Mesendoderm (in vitro differentiated cells): ENCODE measurements around the gene TMEM54.

ENCODE experiments used
- DNase-seq: peaks from one replicate; pipeline ENCODE4 v3.0.0; 2013
- H2AK5ac ChIP-seq: 2 replicates; pipeline ENCODE4 v1.6.1; 2013; ENCODE audit warnings: low read length, inconsistent platforms
- H2BK120ac ChIP-seq: 2 replicates; pipeline ENCODE4 v1.6.1; 2013; ENCODE audit warnings: low read depth, mild to moderate bottlenecking, low read length, moderate library complexity, mixed read lengths
- H2BK15ac ChIP-seq: replicated peaks from 2 replicates; pipeline ENCODE4 v1.6.1; 2013; ENCODE audit warnings: low read depth, mild to moderate bottlenecking, moderate library complexity
- H2BK5ac ChIP-seq: 2 replicates; pipeline ENCODE4 v1.6.1; 2013; ENCODE audit warnings: low read length, inconsistent platforms
- H3K18ac ChIP-seq: 2 replicates; pipeline ENCODE4 v1.6.1; 2013; ENCODE audit warnings: mild to moderate bottlenecking, low read length, mixed read lengths
- H3K23ac ChIP-seq: one replicate; pipeline ENCODE4 v1.6.1; 2013; ENCODE audit warnings: low read length
- H3K27ac ChIP-seq: 2 replicates; pipeline ENCODE4 v1.5.1; 2013; ENCODE audit warnings: low read depth, mild to moderate bottlenecking, inconsistent platforms, low read length, moderate library complexity
- H3K27me3 ChIP-seq: 2 replicates; pipeline ENCODE4 v1.6.1; 2013; ENCODE audit warnings: low read length, control low read depth, mild to moderate bottlenecking, inconsistent platforms; ENCODE audit not compliant: insufficient read depth, poor library complexity
- H3K36me3 ChIP-seq: 2 replicates; pipeline ENCODE4 v1.6.1; 2013; ENCODE audit warnings: low read length, inconsistent platforms; ENCODE audit not compliant: control insufficient read depth, insufficient read depth
- H3K4ac ChIP-seq: one replicate; pipeline ENCODE4 v1.6.1; 2013; ENCODE audit warnings: low read depth, mild to moderate bottlenecking, low read length, moderate library complexity
- H3K4me1 ChIP-seq: 2 replicates; pipeline ENCODE4 v1.6.1; 2013; ENCODE audit warnings: low read depth, low read length, inconsistent platforms; ENCODE audit not compliant: control insufficient read depth
- H3K4me2 ChIP-seq: 2 replicates; pipeline ENCODE4 v1.6.1; 2013; ENCODE audit warnings: low read length
- H3K4me3 ChIP-seq: 2 replicates; pipeline ENCODE4 v1.5.1; 2013; ENCODE audit warnings: mild to moderate bottlenecking, low read length
- H3K56ac ChIP-seq: one replicate; pipeline ENCODE4 v1.6.1; 2013; ENCODE audit warnings: low read length
- H3K79me1 ChIP-seq: 2 replicates; pipeline ENCODE4 v1.6.1; 2013; ENCODE audit warnings: low read length, inconsistent platforms
- H3K79me2 ChIP-seq: 2 replicates; pipeline ENCODE4 v1.6.1; 2013; ENCODE audit warnings: mild to moderate bottlenecking, low read length; ENCODE audit not compliant: control insufficient read depth, insufficient read depth
- H3K9ac ChIP-seq: 2 replicates; pipeline ENCODE4 v1.6.1; 2013; ENCODE audit warnings: low read length, inconsistent platforms
- H4K5ac ChIP-seq: one replicate; pipeline ENCODE4 v1.6.1; 2013; ENCODE audit warnings: low read length
- H4K8ac ChIP-seq: one replicate; pipeline ENCODE4 v1.6.1; 2013; ENCODE audit warnings: low read depth, mild to moderate bottlenecking, control low read depth, low read length, moderate library complexity
- WGBS: extraction: QIAGEN DNeasy Blood & Tissue Kit; methylation state at CpG from one replicate; pipeline ENCODE4 v1.1.7; 2013; ENCODE audit warnings: low lambda C conversion rate, missing lambda C conversion rate; ENCODE audit not compliant: insufficient coverage; ENCODE audit errors: extremely low coverage; 5-methylcytosine and 5-hydroxymethylcytosine counted together

TMEM54 gene

GRCh38 chr1:32895325-32896215, 5.6 kb downstream of the TMEM54 start:
- no peak overlapping the region for H4K5ac ChIP-seq
- no peak for DNase-seq
- WGBS: no CpG with 5 or more reads among the region's 26 CpGs
- no peak overlapping the region for H3K27ac ChIP-seq
- no peak overlapping the region for H3K4me2 ChIP-seq
- H3K56ac ChIP-seq: no peak overlapping the region
- no peak overlapping the region for H3K9ac ChIP-seq
- no peaks in the 10 kb centered on the region for H3K36me3 ChIP-seq
- H2BK15ac ChIP-seq: no peak overlapping the region
- H3K27me3 ChIP-seq: peaks cover 2% of the 10 kb centered on the region
- no peaks in the 10 kb centered on the region for H3K79me2 ChIP-seq
- H3K23ac ChIP-seq: no peak overlapping the region
- H2AK5ac ChIP-seq: no peak overlapping the region
- no peak overlapping the region for H3K4ac ChIP-seq
- no peak overlapping the region for H2BK5ac ChIP-seq
- no peaks in the 10 kb centered on the region for H3K79me1 ChIP-seq
- no peak overlapping the region for H3K18ac ChIP-seq
- H3K4me3 ChIP-seq: no peak overlapping the region
- no peaks in the 10 kb centered on the region for H3K4me1 ChIP-seq
- no peak overlapping the region for H2BK120ac ChIP-seq
- no peak overlapping the region for H4K8ac ChIP-seq

- H3K18ac ChIP-seq: no peak overlapping the region
- no peaks in the 10 kb centered on the region for H3K27me3 ChIP-seq
- H3K4me1 ChIP-seq: no peaks in the 10 kb centered on the region
- no peaks in the 10 kb centered on the region for H3K36me3 ChIP-seq
- H3K56ac ChIP-seq: no peak overlapping the region
- no peak for DNase-seq
- no peak overlapping the region for H2BK15ac ChIP-seq
- no peak overlapping the region for H2AK5ac ChIP-seq
- H3K9ac ChIP-seq: no peak overlapping the region
- no peaks in the 10 kb centered on the region for H3K79me1 ChIP-seq
- no peaks in the 10 kb centered on the region for H3K79me2 ChIP-seq
- H3K4ac ChIP-seq: no peak overlapping the region
- H4K8ac ChIP-seq: no peak overlapping the region
- H2BK5ac ChIP-seq: no peak overlapping the region
- no CpG with 5 or more reads among the region's 6 CpGs for WGBS
- no peak overlapping the region for H4K5ac ChIP-seq
- H3K4me2 ChIP-seq: no peak overlapping the region
- H3K27ac ChIP-seq: no peak overlapping the region
- no peak overlapping the region for H2BK120ac ChIP-seq
- H3K23ac ChIP-seq: no peak overlapping the region
- no peak overlapping the region for H3K4me3 ChIP-seq
Measured at GRCh38 chr1:32894681-32895080, 6.5 kb downstream of the TMEM54 start.

GRCh38 chr1:32894019-32894600, 7.1 kb downstream of the TMEM54 start:
- Histone ChIP-seq H3K27ac (no peak overlapping the region), H3K4me1 (no peaks in the 10 kb centered on the region), H4K5ac (no peak overlapping the region), H3K27me3 (no peaks in the 10 kb centered on the region), H3K36me3 (no peaks in the 10 kb centered on the region), H2BK120ac (no peak overlapping the region), H3K56ac (peak overlapping the region; percentile 80), H3K4me3 (no peak overlapping the region), H3K9ac (peak overlapping the region; percentile 59), H4K8ac (no peak overlapping the region), H2AK5ac (no peak overlapping the region), H3K4ac (no peak overlapping the region), H2BK15ac (no peak overlapping the region), H3K4me2 (peak overlapping the region; percentile 50), H3K23ac (no peak overlapping the region), H2BK5ac (no peak overlapping the region), H3K79me1 (no peaks in the 10 kb centered on the region), H3K79me2 (no peaks in the 10 kb centered on the region), H3K18ac (peak overlapping the region; percentile 18)
- DNase-seq: no peak
- no CpG with 5 or more reads among the region's 8 CpGs for WGBS

- H3K27me3 ChIP-seq: no peaks in the 10 kb centered on the region
- H3K23ac ChIP-seq: no peak overlapping the region
- no peaks in the 10 kb centered on the region for H3K79me2 ChIP-seq
- no peak overlapping the region for H2BK15ac ChIP-seq
- H3K18ac ChIP-seq: peak overlapping the region; percentile 18
- H3K79me1 ChIP-seq: no peaks in the 10 kb centered on the region
- H4K8ac ChIP-seq: no peak overlapping the region
- H2BK5ac ChIP-seq: no peak overlapping the region
- no peak overlapping the region for H2BK120ac ChIP-seq
- peak overlapping the region; percentile 80 for H3K56ac ChIP-seq
- H3K4me1 ChIP-seq: no peaks in the 10 kb centered on the region
- H3K4ac ChIP-seq: no peak overlapping the region
- DNase-seq: peak; percentile 75
- H3K4me2 ChIP-seq: peak overlapping the region; percentile 57
- WGBS: no CpG with 5 or more reads among the region's 58 CpGs
- H3K36me3 ChIP-seq: no peaks in the 10 kb centered on the region
- H3K4me3 ChIP-seq: peak overlapping the region; percentile 40
- H3K9ac ChIP-seq: peak overlapping the region; percentile 61
- H2AK5ac ChIP-seq: no peak overlapping the region
- H3K27ac ChIP-seq: no peak overlapping the region
- no peak overlapping the region for H4K5ac ChIP-seq
Measured at GRCh38 chr1:32893198-32894018, 7.8 kb downstream of the TMEM54 start.

GRCh38 chr1:32892368-32893197, 8.6 kb downstream of the TMEM54 start:
- no peak overlapping the region for H2BK5ac ChIP-seq
- H3K4me1 ChIP-seq: no peaks in the 10 kb centered on the region
- no peaks in the 10 kb centered on the region for H3K27me3 ChIP-seq
- H3K4ac ChIP-seq: no peak overlapping the region
- peak overlapping the region; percentile 40 for H3K4me3 ChIP-seq
- H3K79me2 ChIP-seq: no peaks in the 10 kb centered on the region
- H4K5ac ChIP-seq: no peak overlapping the region
- no peak overlapping the region for H3K18ac ChIP-seq
- H3K9ac ChIP-seq: peak overlapping the region; percentile 61
- peak; percentile 88 for DNase-seq
- no peaks in the 10 kb centered on the region for H3K79me1 ChIP-seq
- H3K27ac ChIP-seq: no peak overlapping the region
- no CpG with 5 or more reads among the region's 49 CpGs for WGBS
- H2BK15ac ChIP-seq: no peak overlapping the region
- H3K36me3 ChIP-seq: no peaks in the 10 kb centered on the region
- no peak overlapping the region for H2AK5ac ChIP-seq
- H4K8ac ChIP-seq: no peak overlapping the region
- H3K56ac ChIP-seq: peak overlapping the region; percentile 80
- no peak overlapping the region for H3K23ac ChIP-seq
- peak overlapping the region; percentile 57 for H3K4me2 ChIP-seq
- H2BK120ac ChIP-seq: no peak overlapping the region
